OCI-LY7 (cell line): Measurements from ENCODE around the gene EVX1.

Experiments
- EZH2phosphoT487 ChIP-seq: fragments of 200-600 bp; sonication (generic); IDR thresholded peaks from 2 replicates; pipeline ENCODE4 v1.6.1; 2018; ENCODE audit warnings: low read depth, borderline replicate concordance, mild to moderate bottlenecking, mixed run types, antibody characterized with exemption, low read length, moderate library complexity, mixed read lengths
- TF ChIP-seq, protein P1 (sequence below): fragments of 200-600 bp; sonication (generic); conservative IDR thresholded peaks from 2 replicates; pipeline ENCODE4 v1.5.1; 2014; ENCODE audit warnings: mild to moderate bottlenecking, antibody characterized with exemption, low read length, moderate library complexity, mixed read lengths

DNA sequence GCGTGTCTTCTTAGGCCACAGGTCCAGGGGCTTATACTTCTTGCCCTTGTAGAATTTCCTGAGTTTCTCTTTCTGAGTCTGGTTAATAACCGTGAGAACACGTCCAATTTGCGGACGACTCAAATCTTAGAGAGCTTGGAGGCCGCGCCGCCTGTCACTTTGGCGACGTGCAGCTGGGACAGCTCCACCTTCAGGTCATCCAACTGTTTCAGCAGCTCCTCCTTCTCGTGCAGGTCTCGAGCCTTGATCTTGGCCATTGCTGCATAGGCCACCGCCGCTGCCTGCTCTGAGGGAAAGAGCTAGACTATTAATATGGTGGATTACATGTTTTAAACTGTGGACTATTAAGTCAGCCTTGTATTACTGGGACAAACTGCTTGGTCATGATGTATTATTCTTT lies 26.9 kb downstream of the EVX1 start:
- TF ChIP-seq, protein P1, sequence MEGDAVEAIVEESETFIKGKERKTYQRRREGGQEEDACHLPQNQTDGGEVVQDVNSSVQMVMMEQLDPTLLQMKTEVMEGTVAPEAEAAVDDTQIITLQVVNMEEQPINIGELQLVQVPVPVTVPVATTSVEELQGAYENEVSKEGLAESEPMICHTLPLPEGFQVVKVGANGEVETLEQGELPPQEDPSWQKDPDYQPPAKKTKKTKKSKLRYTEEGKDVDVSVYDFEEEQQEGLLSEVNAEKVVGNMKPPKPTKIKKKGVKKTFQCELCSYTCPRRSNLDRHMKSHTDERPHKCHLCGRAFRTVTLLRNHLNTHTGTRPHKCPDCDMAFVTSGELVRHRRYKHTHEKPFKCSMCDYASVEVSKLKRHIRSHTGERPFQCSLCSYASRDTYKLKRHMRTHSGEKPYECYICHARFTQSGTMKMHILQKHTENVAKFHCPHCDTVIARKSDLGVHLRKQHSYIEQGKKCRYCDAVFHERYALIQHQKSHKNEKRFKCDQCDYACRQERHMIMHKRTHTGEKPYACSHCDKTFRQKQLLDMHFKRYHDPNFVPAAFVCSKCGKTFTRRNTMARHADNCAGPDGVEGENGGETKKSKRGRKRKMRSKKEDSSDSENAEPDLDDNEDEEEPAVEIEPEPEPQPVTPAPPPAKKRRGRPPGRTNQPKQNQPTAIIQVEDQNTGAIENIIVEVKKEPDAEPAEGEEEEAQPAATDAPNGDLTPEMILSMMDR: no peak
- TF ChIP-seq EZH2phosphoT487: no peak
